HG02973 (cell line): ENCODE data around the gene PPP1R12C.

Experiments used
- ATAC-seq: cut with Tn5 transposase; IDR thresholded peaks from one replicate; pipeline ENCODE4 v1.9.1; 2021; ENCODE audit warnings: moderate library complexity; ENCODE audit not compliant: unreplicated experiment

PPP1R12C gene

GRCh38 chr19:55091126-55091910, 26.1 kb downstream of the PPP1R12C start:
- no peak for ATAC-seq

GRCh38 chr19:55090564-55090963, 26.9 kb downstream of the PPP1R12C start:
- ATAC-seq: no peak

- no peak for ATAC-seq
Observed at GRCh38 chr19:55089342-55089944, 28.0 kb downstream of the PPP1R12C start.

GRCh38 chr19:55088543-55089341, 28.7 kb downstream of the PPP1R12C start:
- ATAC-seq: no peak

GRCh38 chr19:55088021-55088451, 29.4 kb downstream of the PPP1R12C start:
- no peak for ATAC-seq

GRCh38 chr19:55087542-55087901, 29.9 kb downstream of the PPP1R12C start:
- ATAC-seq: no peak

- no peak for ATAC-seq
Observed at GRCh38 chr19:55086730-55087541, 30.5 kb downstream of the PPP1R12C start.

- ATAC-seq: no peak
Observed at GRCh38 chr19:55085923-55086715, 31.3 kb downstream of the PPP1R12C start.

- no peak for ATAC-seq
Observed at GRCh38 chr19:55084416-55084815, 33.0 kb downstream of the PPP1R12C start.

- no peak for ATAC-seq
Observed at GRCh38 chr19:55083004-55083850, 34.2 kb downstream of the PPP1R12C start.

- ATAC-seq: no peak
Observed at GRCh38 chr19:55082020-55082851, 35.2 kb downstream of the PPP1R12C start.

- no peak for ATAC-seq
Observed at GRCh38 chr19:55081770-55082019, 35.7 kb downstream of the PPP1R12C start.

- ATAC-seq: peak; percentile 66
Observed at GRCh38 chr19:55080968-55081769, 36.3 kb downstream of the PPP1R12C start.

- no peak for ATAC-seq
Observed at GRCh38 chr19:55080121-55080967, 37.1 kb downstream of the PPP1R12C start.

- ATAC-seq: no peak
Observed at GRCh38 chr19:55079400-55080038, 37.9 kb downstream of the PPP1R12C start.

- ATAC-seq: no peak
Observed at GRCh38 chr19:55078996-55079395, 38.4 kb downstream of the PPP1R12C start.
